GM19099 (cell line): ENCODE results near the gene CORO1C.

Source experiments
- POLR2A ChIP-seq: IDR thresholded peaks from 3 replicates; pipeline ENCODE4 v1.6.1; 2011; ENCODE audit warnings: low read depth; ENCODE audit not compliant: insufficient read length; ENCODE audit errors: extremely low read depth

CORO1C gene

DNA sequence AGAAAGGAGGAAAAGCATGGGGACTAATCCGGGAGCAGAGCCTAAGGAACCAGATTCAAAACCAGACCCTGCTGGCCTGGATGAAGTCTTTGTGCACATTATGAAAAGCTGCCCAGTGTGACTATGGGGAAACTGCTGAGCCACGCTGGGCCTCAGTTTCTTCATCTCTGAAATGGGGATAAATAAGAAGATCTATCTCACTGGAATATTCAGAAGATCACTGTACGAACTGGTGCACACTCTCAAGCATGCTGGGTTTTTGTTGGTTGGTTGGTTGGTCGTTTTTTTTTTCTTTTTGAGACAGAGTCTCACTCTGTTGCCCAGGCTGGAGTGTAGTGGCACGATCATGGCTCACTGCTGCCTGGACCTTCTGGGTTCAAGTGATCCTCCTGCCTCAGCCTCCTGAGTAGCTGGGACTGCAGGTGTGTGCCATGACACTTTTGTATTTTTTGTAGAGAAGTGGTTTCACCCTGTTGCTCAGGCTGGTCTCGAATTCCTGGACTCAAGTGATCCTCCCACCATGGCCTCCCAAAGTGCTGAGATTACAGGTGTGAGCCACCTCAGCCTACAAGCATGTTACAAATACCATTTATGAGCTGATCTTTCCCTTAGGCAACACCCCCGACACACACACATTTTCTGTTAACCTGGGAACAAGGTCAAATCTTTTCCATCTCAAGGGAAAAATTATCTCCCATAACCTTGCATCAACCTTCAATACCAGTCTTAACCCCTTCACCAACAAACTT is 33.4 kb upstream of the CORO1C start:
- TF ChIP-seq POLR2A: no peak

DNA sequence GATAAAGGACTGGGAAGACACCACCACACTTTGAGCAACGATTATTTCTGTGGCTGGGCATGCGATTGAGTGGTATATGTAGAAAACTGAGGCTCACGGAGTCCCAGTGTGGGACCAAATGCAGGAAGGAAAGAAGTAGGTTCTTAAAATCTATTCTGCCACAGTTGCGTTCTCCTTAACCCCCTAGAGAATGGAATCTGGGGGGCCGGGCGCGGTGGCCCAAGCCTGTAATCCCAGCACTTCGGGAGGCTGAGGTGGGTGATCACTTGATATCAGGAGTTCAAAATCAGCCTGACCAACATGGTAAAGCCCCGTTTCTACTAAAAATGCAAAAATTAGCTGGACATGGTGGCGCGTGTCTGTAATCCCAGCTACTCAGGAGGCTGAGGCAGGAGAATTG is 29.9 kb upstream of the CORO1C start:
- no peak for TF ChIP-seq POLR2A

DNA sequence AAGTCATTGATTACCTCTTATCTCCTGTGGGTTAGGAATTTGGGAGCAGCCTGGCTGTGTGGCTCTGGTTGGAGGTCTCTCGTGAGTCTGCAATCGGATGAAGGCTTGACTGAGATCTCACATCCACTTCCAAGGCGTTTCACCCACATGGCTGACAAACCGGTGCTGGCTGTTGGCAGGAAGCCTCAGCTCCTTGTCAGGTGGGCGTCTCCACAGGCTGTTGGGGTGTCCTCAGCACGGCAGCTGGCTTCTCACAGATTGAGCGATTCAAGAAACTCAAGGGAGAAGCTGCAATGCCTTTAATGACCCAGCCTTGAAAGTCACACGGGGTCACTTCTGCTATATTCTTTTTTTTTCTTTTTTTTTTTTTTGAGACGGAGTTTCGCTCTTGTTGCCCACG is 28.6 kb upstream of the CORO1C start:
- no peak for TF ChIP-seq POLR2A

DNA sequence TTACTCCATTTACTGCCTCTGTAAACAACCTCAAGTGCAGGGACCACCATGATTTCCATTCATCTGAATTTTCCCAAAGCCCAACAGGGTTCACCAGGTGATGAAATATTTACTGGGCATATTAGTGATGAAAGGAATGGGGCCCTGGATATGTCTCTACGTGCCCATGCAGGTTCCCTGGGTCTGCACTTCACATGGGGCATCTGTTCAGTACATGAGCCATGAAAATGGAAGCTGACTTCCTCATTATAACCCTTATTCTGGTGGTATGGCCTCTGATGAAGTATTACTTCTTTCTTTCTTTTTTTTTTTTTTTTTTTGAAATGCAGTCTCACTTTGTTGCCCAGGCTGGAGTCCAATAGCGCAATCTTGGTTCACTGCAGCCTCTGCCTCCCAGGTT is 26.5 kb upstream of the CORO1C start:
- no peak for TF ChIP-seq POLR2A

DNA sequence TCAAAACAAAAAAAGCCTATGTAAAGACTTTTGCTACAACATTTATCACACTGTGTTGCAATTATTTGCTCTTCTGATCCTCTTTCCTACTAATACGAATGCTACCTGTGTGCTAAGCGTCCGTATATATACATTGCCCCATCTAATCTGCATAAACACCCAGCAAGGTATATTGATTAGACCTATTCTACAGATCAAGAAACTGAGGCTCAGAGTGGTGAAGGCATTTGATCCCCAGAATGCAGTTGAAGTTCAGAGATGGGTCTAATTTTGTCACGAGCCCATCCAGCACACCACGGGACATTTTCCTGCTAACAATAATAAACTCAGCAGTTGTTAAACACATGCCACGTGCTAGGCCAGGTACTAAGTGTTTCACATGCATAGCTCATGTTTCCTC is 25.1 kb upstream of the CORO1C start:
- no peak for TF ChIP-seq POLR2A

DNA sequence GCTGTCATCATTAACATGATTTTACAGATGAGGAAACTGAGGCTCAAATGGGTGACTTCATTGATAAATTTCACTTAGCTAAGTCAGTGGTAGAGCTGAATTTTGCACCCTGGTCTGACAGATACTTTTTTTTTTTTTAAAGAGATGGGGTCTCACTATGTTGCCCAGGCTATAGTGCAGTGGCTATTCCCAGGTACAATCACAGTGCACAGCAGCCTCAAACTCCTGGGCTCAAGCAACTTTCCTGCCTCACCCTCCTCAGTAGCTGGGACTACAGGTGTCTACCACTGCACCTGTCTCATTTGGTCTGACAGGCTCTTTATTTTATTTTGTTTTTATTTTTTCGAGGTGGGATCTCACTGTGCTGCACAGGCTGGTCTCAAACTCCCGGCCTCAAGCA is 24.2 kb upstream of the CORO1C start:
- TF ChIP-seq POLR2A: no peak

DNA sequence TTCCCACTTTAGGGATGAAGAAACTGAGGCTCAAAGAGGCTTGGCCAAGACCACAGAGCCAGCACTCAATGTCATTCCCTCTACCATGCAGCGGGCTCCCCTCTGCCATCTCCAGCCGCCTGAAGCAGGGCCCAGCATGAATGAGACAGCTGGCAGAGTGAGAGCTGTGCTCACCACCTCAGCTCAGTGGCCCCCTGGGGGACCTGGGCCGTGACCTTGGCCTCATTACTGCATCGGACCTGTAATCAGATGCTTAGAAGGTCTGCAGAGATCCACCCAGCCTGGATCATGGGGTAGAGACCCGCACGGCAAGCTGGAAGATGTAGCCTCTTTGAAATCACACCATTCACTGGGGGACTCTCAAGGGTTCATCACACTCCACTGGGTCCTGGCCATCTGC is 22.7 kb upstream of the CORO1C start:
- no peak for TF ChIP-seq POLR2A

DNA sequence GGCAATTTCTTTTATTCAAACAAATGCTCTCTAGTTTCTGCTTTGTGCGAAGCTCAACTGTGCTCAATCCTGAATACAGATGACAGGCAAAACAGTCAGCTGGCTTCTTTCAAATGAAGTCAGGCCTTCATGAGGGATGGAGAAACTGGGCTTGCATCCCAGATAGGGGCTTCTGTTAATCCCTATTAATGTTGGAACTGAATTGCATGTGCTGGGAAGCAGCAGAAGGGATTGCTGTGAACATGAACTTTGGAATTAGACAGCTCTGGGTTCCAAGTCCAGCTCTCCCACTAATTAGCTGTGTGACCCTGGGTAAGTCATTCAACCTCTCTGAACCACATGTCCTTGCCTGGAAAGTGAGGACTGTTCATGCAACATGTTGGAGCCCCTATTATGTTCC is 21.1 kb upstream of the CORO1C start:
- no peak for TF ChIP-seq POLR2A

DNA sequence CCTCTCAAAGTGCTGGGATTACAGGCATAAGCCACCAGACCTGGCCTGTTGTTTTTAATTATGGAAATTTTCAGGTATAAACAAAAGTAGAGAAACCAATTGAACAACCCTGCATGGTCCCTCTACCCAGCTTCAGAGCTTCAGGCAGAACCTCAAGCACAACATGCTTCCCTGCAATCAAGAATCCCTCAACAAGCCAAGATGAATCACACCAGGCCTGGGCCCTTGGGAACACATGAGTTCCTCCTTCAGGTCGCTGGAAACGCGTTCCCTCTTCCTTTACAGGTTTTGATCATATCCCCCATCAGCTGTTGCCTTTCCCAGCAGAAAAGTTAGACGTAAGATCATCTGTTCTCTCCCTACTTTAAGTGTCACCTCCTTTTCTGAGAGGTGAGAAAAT is 20.5 kb upstream of the CORO1C start:
- TF ChIP-seq POLR2A: no peak

DNA sequence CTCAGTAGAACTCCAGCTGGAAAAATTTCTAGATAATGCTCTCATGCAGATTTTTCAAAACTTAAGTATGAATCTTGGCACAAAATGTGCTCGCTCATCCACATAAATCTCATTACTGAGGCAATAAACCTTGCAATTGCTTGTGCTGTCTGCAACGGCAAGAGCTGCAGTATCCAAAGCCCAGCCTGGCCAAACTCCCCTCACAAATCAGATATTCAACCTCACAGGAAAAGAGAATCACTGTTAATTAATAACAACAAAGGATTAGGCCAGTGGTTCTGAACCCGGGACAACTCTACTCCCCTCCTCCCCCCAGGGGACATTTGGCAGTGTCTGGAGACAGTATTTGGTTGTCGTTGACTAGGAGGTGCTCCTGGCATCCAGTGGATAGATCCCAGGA is 19.2 kb upstream of the CORO1C start:
- TF ChIP-seq POLR2A: no peak

DNA sequence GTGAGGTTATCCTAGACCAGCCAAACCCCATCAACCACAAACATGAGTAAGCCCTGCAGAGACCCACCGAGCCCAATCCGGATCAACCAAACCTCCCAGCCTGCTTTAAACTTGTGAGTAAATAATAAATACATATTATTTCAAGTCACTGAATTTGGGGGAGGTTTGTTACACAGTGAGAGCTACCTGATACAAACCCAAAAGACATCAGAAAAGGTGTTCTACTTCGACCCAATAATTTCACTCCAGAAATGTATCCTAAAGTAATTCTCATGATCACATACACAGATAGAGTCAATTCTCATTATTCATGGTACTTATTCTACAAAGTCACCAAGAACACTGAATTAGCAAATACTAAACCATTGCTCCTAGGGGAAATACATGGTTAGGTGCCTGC is 16.2 kb upstream of the CORO1C start:
- no peak for TF ChIP-seq POLR2A

DNA sequence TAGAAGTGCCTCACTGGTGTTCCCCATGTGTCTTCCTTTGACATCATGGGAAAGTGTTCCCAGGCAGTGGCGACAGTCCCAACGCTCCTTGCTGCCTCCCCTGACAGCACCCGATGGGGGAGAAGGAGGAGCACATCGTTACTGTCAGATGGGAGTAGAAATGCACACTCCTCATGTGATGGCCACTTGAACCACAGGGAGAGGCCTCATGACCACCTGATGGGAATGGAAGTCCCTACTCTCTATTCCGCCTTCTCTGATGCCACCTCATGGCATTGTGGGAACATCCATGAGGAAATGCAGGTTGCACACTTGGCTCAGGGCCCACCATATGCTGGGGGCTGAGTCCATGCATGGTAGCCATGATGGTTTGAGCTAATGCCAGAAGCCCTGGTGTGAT is 14.3 kb upstream of the CORO1C start:
- TF ChIP-seq POLR2A: no peak

DNA sequence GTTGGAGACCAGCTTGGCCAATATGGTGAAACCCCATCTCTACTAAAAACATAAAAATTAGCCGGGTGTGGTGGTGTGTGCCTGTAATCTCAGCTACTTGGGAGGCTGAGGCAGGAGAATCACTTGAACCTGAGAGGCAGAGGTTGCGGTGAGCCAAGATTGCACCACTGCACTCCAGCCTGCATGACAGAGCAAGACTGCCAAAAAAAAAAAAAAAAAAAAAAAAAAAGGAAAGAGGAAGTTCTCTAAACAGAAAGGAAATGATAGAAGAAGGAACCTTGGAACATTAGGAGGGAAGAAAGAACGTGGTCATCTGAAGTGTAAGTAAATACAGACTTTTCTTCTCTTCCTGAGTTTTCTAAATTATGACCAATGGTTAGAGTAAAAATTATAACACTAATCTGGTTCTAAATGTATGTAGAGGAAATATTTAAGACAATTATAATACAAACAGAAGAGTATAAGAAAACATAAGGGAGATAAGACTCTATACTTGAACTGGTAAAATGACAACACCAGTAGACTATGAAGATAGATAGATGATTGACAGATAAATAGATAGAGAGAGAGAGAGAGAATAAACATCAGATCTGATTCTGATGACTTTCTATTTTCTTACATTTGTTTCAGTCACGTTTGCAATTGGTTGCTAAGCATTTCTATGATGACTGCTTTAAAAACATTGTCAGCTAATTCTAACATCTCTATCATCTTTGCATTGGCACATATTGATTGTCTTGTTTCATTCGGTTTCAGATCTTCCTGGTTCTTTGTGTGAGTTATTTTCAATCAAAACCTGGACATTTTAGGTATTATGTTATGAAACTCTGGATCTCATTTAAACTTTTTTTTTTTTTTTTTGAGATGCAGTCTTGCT is 12.9 kb upstream of the CORO1C start:
- no peak for TF ChIP-seq POLR2A

DNA sequence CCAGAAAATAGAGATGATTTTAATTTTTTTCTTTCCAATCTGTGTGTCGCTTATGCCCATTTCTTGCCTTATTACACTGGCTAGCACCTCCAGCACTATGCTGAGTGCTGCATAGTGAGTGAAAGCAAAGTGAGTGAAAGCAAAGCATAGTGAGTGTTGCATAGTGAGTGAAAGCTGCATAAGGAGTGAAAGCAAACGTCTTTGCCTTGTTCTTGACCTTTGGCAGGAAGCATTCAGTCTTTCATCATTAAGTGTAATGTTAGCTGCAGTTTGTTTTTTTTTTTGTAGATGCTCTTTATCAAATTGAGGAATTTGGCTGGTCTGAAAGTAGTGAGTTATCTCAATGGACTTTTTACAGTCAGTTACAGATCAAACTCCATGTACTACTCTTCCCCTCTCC is 6.9 kb upstream of the CORO1C start:
- no peak for TF ChIP-seq POLR2A

DNA sequence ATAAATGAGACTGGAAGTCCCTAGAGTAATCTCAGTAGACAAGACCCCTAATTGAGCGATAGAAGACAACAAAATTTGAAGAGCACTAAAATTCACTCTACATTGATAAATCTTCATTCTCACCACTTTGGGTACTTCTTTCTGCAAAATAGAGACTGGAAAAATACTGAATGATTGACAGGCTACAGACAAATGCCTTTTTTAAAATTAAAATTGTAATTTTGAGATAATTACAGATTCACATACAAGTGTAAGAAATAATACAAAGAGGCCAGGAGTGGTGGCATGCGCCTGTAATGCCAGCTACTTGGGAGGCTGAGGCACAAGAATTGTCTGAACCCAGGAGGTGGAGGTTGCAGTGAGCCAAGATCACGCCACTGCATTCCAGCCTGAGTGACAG is 4.5 kb upstream of the CORO1C start:
- no peak for TF ChIP-seq POLR2A

DNA sequence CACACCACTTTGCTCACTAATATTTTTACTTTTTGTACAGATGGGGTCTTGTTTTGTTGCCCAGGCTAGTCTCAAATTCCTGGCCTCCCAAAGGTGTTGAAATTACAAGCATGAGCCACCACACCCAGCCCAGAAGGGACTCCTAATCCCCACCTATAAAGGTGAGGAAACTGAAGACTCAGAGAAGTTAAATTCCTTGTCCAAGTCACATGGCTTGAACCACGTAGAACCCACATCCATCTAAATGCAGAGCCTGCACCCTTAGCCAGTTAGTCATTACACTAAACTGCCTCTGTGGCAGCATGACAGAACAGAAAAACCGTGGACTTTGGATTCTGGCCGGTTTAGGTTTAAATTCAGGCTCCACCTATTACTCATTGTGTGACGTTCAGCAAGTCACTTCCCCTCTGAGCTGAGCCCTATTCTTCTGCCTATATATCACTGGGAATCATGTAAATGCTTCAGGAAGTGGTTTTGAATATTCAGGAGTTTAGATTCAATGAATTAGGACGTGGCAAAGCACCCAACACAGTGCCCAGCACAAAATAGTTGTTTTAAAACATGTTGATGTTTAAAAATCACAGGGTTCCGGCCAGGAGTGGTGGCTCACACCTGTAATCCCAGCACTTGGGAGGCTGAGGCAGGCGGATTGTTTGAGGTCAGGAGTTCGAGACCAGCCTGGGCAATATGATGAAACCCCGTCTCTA is 3.0 kb upstream of the CORO1C start:
- no peak for TF ChIP-seq POLR2A
